ENCODE results near the gene MFSD11.
"Not testable (repeated sequence)": the region's sequence is repeated elsewhere in the genome, so short reads cannot be mapped to it uniquely, and the experiment has no call there.

The MFSD11 gene

DNA sequence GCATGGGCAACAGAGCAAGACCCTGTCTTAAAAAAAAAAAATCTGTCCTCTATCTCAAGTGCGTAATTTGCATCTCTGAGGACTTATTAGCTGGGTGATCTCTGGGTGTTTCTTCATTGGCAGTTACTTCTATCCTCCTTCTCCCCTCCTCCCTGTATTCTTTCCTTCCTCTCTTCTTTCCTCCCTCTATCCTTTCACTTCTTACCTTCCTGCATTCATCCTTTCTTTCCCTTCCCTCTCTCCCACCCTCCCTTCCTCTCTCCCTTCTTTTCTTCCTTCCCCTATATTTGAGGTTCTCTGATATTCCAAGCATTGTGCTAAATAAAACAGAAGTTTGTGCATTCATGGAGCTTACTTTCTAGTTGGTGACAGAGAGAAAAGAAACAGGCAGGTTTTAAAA is 10.7 kb downstream of the MFSD11 start:
- no peak for FAIRE-seq

GRCh38 chr17:76751416-76751993 is 13.6 kb downstream of the MFSD11 start:
- no peak for FAIRE-seq

- FAIRE-seq = no peak
Observed at GRCh38 chr17:76752006-76752405, 14.1 kb downstream of the MFSD11 start.

- no peak for FAIRE-seq
Observed at GRCh38 chr17:76753061-76753961, 15.4 kb downstream of the MFSD11 start.

DNA sequence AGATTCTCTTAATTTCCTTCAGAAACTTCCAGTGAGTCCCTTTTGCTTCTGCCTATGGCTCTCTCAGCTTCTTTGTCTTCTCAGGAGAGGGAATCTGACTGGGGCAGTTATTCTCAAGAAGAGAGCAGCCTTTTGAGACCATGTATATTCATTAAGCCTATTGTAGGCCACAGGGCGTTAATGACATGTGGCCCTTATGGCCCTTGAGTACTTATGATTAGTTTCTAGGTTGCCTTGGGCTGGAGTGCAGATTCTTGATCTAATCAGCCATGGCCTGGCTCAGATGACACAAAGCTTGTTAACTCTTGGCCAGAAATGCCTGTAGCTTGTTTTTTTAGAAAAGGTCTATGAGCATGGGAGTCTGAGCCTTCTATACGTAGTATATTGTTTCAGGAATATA is 17.4 kb downstream of the MFSD11 start:
- FAIRE-seq = no peak

DNA sequence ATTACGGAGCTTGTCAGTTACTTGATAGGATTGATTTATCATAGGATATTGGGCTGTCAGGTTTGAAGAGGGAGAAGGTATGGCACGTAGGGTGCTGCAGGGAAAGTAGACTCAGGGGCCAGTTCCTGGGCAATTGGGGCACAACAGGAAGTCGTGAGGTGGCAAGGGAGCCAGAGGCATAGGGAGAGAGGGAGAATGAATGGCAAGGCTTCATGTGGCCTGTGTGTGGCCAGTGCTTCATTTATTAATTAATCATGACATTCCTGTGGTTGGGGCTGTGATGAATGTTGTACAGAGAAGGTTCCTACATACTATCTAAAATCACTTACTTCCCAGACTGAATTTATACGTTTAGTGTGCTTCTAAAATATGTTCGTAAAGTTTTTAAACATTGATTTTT is 19.3 kb downstream of the MFSD11 start:
- FAIRE-seq = no peak

DNA sequence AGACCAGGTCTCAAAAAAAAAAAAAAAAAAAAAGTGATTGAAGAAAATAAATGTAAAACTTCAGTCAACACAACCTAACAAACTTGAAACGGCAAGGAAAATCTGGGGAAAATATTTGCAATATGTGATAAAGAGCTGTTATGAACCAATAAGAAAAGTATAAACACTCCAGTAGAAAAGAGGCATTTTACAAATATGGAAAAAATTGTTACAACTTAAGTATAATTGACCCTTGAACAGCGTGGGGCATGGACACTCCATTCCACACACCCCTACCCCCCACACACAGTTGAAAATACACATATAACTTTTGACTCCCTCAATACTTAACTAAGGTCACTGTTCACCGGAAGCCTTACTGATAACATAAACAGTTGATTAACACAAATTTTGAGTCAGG is 20.7 kb downstream of the MFSD11 start:
- FAIRE-seq = no peak

GRCh38 chr17:76772842-76773525 is 35.1 kb downstream of the MFSD11 start:
- no peak for FAIRE-seq

DNA sequence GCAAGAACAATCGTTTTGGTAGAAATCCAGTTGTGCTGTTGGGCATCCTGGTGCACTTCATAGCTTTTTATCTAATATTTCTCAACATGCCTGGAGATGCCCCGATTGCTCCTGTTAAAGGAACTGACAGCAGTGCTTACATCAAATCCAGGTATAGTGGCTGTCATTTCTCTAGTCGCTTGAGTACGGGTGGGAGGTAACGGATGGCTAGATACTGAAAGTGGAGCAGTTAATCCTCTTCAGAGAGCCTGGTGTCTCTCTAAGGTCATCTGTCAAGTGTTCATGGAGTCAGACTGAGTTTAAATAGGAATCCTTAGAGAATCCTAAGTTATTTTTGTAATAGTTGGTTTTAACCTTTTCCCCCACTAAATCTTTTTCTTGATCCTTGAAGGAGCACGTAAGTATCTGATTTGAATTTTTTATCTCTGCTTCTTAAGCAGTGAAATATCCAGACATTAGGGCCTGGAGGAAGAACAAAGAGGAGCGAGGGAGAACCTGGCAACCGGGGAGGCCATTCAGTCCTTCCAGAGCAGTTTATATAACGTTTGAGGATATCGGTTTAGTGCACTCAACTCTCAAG is 37.2 kb downstream of the MFSD11 start:
- FAIRE-seq = no peak

DNA sequence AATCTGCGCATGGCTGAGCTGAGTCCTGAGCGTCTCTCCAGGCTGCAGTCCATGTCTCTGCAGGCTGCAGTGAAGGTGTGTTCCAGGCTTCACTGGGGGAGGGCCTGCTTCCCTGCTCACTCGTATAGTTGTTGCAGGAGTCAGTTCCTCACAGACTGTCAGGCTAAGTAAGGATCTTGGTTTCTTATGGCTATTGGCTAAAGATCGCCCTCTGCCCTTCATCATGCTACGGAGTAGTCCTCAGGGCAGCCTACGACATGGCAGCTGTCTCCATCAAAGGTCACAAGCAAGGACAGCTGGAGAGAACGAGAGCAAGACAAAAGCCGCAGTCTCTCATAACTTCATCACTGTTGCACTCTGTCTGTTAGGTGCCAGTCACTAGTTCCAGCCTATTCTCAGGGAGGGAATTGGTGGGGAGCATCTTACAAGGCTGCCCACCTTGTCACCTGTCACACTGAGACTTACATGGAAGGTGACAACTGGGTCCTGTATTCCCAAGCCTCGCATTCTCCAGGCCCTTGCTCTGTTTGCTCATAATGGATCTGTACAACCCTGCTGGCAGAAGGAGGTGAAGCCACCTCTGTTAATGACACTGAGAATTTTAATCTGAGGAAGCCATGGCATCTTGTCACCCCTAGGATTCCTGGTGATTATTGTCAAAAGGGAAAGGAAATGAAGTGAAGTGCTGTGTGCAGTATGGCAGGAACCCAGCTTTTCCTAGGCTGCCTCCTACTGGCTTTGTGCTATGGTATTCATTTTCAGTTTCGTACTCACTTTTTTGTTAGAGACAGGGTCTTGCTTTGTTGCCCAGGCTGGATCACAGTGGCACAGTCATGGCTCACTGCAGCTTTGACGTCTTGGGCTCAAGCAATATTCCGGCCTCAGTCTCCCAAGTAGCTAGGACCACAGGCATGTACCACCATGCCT is 43.4 kb downstream of the MFSD11 start:
- no peak for FAIRE-seq

DNA sequence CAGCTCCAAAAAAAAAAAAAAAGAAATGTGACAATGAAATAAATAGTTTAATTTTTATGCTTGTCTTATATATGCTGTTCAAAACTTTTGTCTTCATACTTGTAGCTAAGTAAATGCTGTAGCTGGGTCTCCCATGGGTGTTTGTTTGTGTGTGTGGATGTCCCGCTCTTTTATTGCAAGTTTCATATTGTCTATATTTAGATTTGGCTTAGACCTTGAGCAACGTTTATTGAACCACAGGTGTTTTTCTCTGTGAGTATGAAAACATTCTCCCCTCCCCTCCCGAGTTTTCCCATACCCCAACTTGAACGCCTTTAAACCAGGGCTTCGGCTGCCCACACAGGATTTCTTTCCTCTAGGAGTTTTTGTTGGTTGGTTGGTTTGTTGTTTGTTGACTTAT is 45.2 kb downstream of the MFSD11 start:
- no peak for FAIRE-seq

DNA sequence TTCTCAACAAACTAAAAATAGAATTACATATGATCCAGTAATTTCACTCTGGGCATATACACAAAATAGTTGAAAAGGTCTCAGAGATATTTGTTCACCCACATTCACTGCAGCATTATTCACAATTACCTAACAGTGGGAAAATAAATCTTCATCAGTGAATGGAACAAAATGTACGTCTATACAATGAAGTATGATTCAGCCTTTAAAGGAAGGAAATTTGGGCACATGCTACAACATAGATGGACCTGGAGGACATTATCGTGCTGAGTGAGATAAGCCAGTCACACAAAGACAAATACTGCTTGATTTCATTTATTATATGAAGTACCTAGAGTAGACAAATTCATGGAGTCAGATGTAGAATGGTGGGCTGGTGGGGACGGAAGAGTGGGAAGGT is 47.0 kb downstream of the MFSD11 start:
- no peak for FAIRE-seq

DNA sequence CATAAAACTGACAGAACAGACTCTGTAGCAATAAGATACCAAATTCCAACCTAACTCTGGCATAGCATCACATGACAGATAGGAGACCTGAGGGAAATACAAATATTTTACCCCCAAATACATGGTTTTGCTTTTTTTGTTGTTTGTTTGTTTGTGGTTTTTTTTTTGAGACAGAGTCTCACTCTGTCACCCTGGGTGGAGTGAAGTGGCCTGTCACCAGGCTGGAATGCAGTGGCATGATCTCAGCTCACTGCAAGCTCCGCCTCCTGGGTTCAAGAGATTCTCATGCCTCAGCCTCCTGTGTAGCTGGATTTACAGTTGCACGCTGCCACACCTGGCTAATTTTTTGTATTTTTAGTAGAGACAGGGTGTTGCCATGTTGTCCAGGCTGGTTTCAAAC is 49.9 kb downstream of the MFSD11 start:
- not testable (repeated sequence) for FAIRE-seq

GRCh38 chr17:76789235-76789788 is 51.4 kb downstream of the MFSD11 start:
- FAIRE-seq = no peak

GRCh38 chr17:76791053-76791980 is 53.4 kb downstream of the MFSD11 start:
- FAIRE-seq = no peak

GRCh38 chr17:76792348-76792747 is 54.4 kb downstream of the MFSD11 start:
- no peak for FAIRE-seq

DNA sequence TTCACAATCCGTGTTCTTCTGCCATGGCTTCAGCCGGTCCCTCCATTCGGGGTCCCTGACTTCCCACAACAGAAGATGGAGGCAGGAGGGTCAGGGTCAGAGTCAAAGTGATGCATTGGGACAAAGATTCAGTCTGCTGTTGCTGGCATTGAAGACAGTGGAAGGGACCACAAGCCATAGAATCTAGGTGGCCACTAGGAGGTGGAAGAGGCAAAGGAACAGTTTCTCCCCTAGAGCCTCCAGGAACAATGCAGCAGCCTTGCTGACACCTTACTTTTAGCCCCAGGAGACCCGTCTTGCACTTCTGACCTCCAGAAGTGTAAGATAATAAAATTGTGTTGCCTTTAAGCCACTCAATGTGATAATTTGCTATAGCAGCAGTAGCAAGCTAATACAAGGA is 55.9 kb downstream of the MFSD11 start:
- no peak for FAIRE-seq

DNA sequence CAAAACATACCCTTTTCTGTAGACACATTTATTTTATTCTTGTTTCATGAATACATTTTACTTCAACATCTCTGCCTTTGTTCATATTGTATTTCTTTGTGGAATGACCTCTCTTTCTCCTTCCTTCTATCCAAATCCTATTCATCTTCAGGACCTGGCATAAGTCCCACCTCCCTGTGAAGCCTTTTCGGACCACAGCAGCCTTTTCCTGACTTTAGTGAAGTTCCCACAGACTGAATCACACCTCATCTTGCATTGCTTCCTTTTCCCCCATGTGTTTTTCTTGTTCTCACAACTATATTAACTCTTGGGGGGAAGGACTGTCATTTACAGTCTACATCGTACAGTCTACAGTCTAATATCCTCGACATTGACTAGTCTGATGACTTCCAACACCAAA is 58.2 kb downstream of the MFSD11 start:
- no peak for FAIRE-seq

DNA sequence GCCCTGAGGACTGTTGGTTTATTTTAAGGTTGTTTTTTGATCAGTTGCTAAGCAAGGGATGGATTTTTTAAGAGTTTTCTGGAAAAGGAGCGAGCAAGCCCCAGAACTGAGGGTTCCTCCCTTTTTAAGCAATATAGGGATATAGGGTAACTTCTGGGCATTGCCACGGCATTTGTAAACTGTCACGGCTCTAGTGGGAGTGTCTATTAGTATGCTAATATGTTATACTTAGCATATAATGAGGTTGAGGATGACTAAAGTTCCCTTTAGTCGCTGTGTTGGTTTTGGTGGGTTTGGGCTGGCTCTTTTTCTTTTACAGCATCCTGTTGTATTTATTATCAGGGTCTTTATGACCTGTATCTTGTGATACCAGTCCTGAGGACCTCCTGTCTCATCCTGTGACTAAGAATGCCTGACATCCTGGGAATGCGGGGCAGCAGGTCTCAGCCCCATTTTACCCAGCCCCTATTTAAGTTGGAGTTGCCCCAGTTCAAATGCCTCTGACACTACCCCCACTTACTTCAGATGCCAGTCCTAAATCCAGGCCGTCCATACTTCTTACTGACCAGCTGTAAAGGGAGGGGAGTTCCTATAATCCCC is 59.4 kb downstream of the MFSD11 start:
- FAIRE-seq = no peak

DNA sequence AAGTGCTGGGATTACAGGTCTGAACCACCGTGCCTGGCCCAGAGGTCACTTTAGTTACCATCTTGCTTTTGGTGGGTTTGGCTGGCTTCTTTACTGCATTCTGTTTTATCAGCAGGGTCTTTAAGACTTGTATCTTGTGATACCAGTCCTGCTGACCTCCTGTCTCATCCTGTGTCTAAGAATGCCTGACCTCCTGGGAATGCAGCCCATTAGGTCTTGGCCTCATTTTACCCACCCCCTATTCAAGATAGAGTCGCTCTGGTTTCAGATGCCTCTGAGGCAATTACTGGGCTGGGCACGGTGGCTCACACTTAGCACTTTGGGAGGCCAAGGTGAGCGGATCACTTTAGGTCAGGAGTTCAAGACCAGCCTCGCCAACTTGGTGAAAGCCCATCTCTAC is 63.8 kb downstream of the MFSD11 start:
- FAIRE-seq = no peak

DNA sequence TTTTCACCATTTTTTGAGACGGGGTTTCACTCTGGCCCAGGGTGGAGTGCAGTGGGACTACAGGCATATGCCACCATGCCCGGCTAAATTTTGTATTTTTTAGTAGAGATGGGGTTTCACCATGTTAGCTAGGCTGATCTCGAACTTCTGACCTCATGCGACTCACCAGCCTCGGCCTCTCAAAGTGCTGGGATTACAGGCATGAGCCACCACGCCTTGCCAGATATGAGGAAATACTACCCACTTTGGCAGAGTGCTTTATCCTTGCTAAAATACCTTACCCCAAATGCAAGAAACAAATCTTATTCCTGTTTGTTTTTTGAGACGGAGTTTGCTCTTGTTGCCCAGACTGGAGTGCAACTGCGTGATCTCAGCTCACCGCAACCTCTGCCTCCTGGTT is 67.4 kb downstream of the MFSD11 start:
- no peak for FAIRE-seq

Data from G401.6 (cell line).